EL (cell line): ENCODE data around the gene TM4SF5.

Source experiments
- DNase-seq: peaks from one replicate; pipeline ENCODE4 v3.0.0-alpha.2; 2016

TM4SF5 gene

GRCh38 chr17:4771519-4772234 is at the start of gene TM4SF5:
TSS of gene TM4SF5 (plus strand) at chr17:4771886. CDS start at chr17:4771923, 37 bp downstream.
- DNase-seq: no peak

GRCh38 chr17:4722678-4723240 is 48.9 kb upstream of the TM4SF5 start:
- no peak for DNase-seq

GRCh38 chr17:4724650-4725049 is 47.0 kb upstream of the TM4SF5 start:
- no peak for DNase-seq

GRCh38 chr17:4725646-4726310 is 45.9 kb upstream of the TM4SF5 start:
- DNase-seq: no peak

GRCh38 chr17:4728124-4728523 is 43.6 kb upstream of the TM4SF5 start:
- DNase-seq: no peak

- DNase-seq: no peak
These were observed 38.6 kb upstream of the TM4SF5 start for GRCh38 chr17:4733073-4733531.

- DNase-seq: no peak
These were observed 36.7 kb upstream of the TM4SF5 start for GRCh38 chr17:4734857-4735475.

- DNase-seq: no peak
These were observed 35.6 kb upstream of the TM4SF5 start for GRCh38 chr17:4735876-4736651.

GRCh38 chr17:4738136-4739121 is 33.3 kb upstream of the TM4SF5 start:
- no peak for DNase-seq

- peak; percentile 49 for DNase-seq
These were observed 32.3 kb upstream of the TM4SF5 start, which contains the start of the genes CXCL16 and ZMYND15 for GRCh38 chr17:4739122-4740024. TSS of gene CXCL16 (minus strand) at chr17:4739928. CDS start at chr17:4739339, 589 bp downstream. TSS of gene ZMYND15 (plus strand) at chr17:4739833. CDS start at chr17:4740549, 716 bp downstream.

- DNase-seq: no peak
These were observed 31.7 kb upstream of the TM4SF5 start for GRCh38 chr17:4740025-4740351.

GRCh38 chr17:4740584-4740983 is 31.1 kb upstream of the TM4SF5 start:
- DNase-seq: no peak

GRCh38 chr17:4741544-4741943 is 30.1 kb upstream of the TM4SF5 start:
- DNase-seq: no peak

GRCh38 chr17:4742133-4742532 is 29.6 kb upstream of the TM4SF5 start:
- DNase-seq: no peak

- DNase-seq: no peak
These were observed 29.1 kb upstream of the TM4SF5 start for GRCh38 chr17:4742629-4743028.

GRCh38 chr17:4743216-4743615 is 28.5 kb upstream of the TM4SF5 start:
- no peak for DNase-seq

- no peak for DNase-seq
These were observed 27.8 kb upstream of the TM4SF5 start for GRCh38 chr17:4743898-4744297.

GRCh38 chr17:4744999-4745969 is 26.4 kb upstream of the TM4SF5 start:
- no peak for DNase-seq

GRCh38 chr17:4747847-4748246 is 23.8 kb upstream of the TM4SF5 start:
- no peak for DNase-seq
